Stimulated activated CD8-positive, alpha-beta memory T cell treated with anti-CD3 and anti-CD28 coated beads, Interleukin-12 subunit alpha, Interleukin-12 subunit beta, amount 100 ng/mL, for 1 hour (primary cell): ENCODE results near the gene STT3B.
"Not testable (repeated sequence)": the region's sequence is repeated elsewhere in the genome, so short reads cannot be mapped to it uniquely, and the experiment has no call there.

Experiments used
- DNase-seq: peaks from one replicate; pipeline ENCODE4 v3.0.0-alpha.2; 2020; ENCODE audit warnings: low read depth

The STT3B gene

DNA sequence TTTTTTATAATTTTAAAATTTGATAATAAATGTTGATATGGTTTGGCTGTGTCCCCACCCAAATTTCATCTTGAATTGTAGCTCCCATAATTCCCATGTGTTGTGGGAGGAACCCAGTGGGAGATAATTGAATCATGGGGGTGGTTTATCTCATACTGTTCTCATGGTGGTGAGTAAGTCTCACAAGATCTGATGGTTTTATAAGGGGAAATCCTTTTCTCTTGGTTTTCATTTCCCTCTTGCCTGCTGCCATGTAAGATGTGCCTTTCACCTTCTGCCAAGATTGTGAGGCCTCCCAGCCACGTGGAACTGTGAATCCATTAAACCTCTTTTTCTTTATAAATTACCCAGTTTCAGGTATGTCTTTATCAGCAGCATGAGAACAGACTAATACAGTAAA lies 72.6 kb downstream of the STT3B start:
- not testable (repeated sequence) for DNase-seq

DNA sequence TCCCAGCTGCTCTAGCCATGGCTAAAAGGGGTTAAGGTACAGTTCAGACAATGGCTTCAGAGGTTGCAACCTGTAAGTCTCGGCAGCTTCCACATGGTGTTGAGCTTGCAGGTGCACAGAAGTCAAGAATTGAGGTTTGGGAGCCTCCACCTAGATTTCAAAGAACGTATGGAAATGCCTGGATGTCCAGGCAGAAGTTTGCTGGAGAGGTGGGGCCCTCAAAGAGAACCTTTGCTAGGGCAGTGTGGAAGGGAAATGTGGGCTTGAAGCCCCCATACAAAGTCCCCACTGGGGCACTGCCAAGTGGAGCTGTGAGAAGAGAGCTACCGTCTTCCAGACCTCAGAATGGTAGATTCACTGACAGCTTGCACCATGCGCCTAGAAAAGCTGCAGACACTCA lies 73.7 kb downstream of the STT3B start:
- no peak for DNase-seq

DNA sequence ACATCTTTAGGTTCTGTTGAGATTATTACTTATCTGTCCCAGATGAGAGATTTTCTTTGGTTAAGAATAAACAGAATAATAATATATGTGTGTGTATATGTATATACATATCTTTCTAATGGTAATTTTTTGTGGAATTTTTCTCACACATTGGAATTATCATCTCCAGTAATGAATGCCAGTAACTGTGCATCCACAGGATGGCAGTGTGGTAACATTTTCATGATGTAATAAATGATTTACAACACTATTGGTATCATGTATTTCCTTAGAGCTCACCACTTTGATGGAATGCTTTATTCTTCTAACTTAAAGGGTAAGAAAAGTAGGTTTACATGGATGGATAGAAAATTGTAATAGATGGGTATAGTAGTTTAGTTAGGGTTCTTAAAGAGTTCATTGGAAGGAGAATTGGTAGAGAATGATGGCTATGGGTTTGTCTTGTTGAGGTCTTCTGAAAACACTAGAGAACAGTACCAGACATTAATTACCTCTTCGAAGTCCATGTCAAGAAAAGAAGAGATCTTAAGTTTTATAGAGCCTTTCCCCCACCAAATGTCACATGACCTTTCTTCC lies 78.1 kb downstream of the STT3B start:
- DNase-seq, result no peak

DNA sequence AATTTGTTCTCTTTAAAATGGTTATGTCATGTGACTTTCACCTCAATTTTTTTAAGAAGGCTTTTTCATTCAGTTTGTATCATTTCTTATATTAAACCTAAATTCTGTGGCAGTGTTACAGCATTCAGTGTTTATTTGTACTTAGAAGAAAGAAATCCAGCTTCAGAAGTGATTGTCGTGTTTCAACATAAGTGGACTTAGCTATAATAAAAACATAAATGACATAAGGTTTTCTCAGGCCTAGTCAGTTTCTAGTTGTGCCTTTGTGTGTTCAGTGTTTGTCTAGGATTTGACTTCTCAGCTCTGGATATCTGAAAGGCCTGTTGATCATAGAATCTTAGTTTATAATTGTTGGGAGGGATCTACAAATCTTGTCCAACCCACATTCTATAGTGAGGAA lies 80.5 kb downstream of the STT3B start:
- DNase-seq, result no peak

DNA sequence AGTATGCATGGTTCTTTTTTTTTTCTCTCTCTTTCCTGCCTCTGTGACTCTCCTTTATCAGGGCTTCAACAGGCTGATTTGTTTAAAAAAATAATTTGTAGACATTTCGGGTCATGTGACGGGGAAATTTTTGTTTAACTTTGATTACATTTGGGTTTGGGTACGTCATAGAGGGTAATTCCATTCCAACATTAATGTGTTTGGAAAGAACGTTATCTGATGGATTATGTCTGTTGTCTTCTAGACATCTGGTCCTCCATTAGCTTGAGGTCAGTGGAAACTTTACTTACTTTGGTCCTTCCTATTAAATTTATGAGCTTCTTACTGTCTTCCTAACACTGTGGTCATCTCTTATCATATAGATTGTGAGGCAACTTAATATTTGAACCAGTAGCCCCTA lies 80.9 kb downstream of the STT3B start:
- DNase-seq, result no peak

DNA sequence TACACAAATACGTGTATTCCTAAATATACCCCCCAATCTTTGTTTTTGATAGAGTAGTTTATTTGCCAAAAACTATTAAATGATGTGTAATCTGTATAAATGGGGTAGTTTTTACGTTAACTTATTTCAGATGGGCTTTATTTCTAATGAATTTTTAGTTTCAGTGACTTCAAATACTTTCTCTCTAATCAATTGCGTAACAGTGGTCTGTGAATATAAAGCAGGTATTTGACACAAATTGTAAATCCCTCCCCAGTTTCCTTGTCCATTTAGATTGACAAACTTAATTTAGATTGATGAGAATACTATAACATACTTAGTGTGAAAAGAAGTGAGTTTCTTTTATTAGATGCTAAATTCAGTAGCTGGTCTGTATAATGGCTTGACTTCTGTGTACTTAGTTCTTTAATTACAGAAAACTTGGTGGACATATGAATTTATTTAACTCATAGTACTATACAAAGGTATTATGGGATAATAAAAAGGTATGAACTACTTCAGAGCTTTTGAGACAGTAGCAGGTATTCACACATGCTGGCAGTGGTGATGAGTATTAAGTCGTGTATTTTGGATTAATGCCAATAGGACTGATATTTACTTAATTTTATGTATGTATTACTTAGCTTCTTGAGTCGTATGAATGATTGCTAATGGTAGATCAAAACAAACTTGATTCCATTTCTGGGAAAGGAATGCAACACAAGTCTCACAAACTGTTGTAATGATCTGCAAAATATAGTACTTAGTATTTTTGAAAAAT lies 81.6 kb downstream of the STT3B start:
- DNase-seq, result no peak

DNA sequence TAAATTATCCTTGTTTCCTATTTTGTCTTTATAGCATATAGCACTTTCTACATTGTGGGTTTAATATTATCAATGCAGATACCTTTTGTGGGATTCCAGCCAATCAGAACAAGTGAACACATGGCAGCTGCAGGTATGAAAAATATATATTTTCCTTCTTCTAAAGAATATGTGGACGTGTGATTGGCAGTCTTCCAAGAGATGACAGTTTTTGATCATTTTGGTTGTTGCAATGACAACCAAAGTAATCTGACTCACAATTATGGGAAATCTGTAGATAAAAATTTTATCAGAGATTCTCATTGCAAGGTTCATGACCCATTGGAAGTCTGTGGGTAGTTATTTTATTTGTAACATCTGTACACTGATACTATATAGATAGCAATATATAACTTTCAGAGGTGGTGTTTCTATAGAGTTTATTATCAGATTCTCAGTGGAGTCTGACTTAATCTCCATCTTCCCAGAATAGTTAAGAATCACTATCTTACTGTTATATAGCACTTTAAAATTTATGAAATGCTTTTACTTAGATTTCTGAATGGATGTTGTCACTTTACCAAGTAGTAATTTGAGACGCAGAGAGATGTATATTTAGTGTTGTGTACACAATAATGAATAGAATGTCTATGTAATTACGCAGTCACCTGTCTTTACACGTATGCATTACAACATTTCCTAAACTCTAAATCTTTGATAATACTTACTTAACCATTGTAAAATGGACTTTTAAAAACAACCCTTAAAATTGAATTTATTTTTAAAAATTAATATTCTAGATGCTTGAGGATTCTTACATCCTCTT lies 82.5 kb downstream of the STT3B start:
- DNase-seq, result no peak

DNA sequence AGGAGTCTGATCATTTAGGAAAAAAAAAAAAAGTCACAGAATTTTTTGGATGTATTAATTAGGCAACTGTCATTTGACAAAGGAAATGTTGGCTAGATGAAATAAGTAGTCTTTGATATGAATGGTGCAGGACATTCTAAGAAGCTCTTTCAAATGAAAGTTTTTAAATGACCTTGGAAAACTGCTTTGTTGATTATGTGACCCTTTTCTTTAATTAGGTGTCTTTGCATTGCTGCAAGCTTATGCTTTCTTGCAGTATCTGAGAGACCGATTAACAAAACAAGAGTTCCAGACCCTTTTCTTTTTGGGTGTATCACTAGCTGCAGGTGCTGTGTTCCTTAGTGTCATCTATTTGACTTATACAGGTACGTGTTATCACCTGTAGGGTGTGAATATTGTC lies 84.0 kb downstream of the STT3B start:
- DNase-seq, result no peak

DNA sequence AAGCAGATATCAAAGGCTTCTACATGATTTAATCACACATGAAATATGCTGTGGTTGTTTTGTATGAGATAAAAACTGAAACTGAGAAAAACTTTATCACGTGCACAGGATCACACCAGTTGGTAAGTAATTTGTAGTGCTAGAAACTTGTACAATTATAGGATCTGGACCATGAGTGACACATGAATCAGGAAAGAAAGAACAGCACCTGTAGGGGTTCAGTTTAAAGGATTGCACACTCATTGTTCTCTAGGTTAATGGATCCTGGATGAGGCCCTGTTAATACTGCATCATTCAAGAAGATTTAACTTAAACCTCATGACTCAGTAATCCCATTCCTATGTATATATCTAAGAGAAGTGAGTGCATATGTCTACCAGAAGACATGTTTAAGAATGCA lies 87.9 kb downstream of the STT3B start:
- no peak for DNase-seq

DNA sequence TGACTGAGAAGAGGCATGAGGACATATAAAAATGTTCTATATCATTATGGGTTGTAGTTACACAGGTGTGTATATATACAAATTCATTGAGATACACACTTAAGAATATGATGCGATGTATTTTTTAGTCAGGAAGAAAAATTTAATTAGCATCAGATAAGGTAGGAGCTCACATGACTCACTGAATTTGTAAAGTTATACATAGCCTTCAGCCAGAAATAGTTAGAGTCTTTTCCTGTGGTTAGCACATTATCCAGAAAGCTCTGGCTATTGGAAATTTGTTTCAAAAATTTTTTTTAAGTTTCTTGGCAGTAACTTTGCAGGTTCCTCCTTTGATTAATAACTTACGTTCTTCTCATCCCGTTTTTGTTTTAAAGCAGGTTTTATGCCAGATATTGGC lies 88.6 kb downstream of the STT3B start:
- DNase-seq, result no peak

DNA sequence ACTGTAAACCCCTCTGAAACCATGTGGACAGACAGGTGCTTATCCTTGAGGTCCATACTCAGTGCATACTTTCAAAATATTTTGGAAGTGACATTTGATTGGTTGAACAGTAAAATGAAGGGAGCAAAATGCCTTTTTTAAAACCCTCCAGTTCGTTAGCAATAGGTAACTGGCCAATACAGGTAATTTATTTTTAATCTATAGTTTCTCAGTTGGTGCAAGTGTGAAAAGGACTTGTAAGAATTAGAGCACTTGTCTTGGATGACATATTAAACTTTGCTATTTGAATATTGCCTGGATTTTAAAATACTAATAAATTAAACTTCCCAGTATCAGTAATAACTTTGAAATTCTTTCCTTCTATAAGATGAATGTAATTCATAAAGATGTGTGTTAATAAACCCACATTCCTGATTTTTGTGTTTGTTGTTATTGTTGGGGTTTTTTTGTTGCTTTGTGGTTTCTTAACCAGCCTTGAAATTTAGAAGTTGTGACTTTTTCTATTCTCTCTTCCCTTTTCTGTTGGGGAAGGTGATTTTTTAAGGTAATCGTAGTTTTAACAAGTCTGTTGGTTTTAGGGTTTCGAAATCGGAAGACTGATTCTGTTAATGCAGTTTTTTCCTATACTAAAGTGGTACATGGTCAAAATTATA lies 90.0 kb downstream of the STT3B start:
- no peak for DNase-seq

DNA sequence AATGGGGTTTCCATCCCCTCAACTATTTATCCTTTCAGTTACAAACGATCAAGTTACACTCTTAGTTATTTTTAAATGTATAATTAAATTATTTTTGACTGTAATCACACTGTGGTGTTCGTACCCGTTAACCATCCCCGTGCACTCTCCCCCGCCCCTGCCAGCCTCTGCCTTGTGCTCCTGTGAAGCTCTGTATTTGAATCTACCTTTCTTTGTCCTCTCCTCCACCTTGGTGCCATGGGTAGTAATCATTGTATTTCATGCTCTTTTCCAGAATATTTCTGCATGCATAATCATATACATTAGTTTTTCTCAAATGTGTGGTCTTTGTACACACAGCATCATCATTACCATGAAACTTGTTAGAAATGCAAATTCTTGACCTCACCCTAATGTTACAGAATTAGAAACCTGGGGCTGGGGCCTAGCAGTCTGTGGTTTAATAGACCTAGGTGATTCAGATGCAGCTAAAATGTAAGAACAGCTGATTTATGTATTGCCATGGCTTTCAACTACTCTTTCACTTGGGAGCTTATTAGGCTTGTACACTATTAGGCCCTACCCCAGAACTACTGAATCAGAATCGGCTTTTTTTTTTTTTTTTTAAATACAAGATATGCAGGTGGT lies 91.5 kb downstream of the STT3B start:
- DNase-seq, result no peak

DNA sequence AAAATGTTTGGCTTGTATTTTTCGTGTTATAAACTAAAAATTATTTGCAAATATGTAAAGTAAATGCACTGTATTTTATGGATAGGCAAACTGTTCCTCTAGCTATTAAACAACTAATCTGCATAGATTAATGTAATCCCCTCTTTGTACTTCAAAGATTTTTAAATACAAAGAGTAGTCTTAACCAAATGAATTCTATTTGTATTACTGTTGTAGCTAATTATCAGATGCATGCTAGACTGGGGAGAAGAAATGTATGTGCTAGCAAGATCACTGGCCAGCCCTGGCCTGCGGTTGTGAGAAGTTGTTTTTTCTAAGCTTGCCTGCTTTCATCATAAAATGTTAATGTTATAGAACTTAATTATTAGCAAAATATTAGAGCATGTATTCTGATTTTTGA lies 92.6 kb downstream of the STT3B start:
- no peak for DNase-seq

DNA sequence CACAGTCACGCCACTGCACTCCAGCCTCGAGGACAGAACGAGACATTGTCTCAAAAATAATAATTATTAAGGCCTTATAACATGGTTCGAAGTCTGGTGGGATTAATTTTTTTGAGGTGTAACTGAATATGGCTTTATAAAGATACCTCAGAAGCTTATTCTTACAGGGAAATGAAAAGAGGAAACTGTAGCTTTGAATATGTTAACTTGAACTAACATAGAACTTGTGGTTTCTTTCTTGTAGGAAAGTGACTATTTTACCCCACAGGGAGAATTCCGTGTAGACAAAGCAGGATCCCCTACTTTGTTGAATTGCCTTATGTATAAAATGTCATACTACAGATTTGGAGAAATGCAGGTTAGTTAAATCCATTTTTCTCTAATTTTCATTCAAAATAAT lies 96.3 kb downstream of the STT3B start:
- no peak for DNase-seq

DNA sequence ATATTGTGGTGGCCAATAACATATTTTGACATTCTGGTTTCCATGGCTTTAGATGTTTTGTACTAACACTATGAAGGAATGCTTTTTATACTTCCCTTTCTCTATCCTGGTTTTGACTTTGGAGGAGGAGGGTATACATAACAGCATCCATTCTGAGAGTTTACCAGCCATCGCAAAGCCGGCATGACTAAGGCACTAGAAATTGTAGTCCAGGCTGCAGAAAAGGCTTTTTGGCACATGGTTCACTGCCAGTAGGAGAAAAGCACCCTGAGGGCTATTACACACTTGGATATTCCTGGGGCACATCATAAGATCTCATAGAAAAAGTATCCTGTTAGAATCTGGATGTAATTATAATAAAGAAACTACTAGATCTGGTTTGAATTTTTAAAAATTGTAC lies 101.8 kb downstream of the STT3B start:
- DNase-seq, result no peak

DNA sequence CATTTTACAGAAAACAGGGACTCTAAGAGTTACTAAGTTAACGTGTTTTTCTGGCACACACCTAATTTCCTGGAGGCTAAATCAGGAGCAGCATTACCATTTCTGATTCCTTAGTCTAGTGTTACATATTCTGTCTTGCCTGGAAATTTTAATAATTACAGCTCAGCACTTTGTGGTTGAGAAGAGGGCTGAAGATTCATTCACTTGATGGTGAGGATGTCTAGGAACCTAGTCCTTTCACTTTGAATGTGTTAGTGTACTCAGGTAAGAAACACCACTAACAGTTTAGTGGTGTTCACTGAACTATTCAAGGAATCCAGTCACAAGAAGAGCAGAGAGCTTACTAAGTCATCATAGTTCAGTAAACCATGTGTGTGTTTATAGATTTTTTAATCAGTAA lies 102.8 kb downstream of the STT3B start:
- DNase-seq, result no peak

DNA sequence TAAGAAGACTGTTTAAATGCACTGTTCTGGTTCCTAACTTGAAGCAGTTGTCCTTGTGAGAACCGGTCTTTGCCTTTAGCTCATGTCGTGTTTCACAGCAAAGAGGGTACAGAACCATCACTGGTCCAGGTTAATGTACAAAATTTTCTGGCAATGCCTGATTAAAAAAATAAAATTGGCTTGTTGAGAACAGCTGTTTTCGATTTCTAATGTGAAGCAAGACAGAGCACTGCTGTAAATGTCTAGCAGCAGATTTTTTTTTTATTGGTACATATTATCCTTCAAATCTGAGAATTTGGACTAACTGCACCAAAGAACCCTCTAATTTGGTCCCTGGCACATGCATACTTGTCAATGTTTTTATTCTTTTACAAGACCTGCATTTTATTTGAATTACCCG lies 103.3 kb downstream of the STT3B start:
- DNase-seq, result no peak

DNA sequence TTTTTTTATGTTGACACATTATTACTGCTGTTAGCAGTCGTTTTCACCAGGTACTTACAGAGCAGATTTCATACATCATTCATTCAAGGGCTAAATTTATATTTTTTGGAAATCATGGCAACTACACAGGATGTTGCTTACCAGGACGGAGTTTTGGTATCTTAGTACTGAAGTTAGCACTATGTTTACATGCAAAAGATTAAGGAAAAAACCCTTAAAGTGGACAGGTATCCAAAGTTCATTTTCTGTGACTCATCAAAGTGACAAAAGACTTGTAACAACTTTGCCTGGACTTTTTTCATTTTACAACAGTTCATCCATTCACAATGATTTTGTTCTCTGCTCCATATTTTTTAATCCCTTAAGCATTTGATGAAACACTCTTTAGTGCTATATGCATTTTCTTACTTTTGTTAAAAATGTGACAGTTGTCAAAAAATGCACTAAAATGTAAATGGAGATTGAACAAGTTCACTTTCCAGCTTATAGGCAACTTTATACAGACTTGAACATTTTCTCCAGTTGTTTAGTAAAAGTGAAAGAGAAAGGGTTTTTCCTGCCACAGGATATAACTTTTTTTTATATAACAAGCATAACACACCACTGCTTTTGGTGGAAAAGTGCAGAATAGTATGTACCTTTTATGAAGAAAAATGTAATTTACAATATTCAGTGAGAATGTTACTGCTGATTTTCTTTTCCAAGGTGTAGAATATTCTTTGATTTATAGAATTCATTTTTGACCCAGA lies 104.1 kb downstream of the STT3B start:
- DNase-seq, result no peak

DNA sequence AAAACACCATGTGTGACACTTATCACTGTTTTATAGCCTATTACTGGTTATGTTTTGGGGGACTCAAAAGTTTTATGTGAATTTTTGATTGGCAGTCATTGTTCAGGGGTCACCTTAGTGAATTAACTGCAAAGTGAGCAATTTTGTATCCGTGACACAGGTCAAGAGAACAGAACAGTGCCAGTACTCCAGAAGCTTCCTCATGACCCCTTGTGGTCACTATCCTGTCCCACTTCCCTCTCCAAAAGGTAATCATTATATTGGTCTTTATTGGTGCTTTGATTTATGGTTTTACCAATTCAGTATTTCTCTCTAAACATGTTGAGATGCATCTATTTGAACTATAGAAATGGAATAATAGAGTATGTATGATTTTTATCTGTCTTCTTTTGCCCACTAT lies 107.1 kb downstream of the STT3B start:
- no peak for DNase-seq

DNA sequence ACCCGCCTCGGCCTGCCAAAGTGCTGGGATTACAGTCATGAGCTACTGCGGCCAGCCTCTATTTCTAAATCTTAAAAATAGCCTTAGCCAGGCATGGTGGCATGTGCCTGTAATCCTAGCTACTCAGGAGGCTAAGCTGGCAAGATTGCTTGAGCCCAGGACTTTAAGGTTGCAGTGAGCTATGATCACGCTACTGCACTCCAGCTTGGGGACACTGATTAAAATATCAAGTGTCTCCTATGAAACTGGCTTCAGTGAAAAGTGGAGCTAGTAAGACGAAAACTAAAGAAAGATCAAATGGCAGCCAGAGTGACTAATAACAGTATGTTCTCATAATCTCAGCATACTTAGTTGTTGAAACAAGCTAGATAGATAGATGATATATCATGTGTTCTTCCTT lies 112.5 kb downstream of the STT3B start:
- DNase-seq, result no peak

DNA sequence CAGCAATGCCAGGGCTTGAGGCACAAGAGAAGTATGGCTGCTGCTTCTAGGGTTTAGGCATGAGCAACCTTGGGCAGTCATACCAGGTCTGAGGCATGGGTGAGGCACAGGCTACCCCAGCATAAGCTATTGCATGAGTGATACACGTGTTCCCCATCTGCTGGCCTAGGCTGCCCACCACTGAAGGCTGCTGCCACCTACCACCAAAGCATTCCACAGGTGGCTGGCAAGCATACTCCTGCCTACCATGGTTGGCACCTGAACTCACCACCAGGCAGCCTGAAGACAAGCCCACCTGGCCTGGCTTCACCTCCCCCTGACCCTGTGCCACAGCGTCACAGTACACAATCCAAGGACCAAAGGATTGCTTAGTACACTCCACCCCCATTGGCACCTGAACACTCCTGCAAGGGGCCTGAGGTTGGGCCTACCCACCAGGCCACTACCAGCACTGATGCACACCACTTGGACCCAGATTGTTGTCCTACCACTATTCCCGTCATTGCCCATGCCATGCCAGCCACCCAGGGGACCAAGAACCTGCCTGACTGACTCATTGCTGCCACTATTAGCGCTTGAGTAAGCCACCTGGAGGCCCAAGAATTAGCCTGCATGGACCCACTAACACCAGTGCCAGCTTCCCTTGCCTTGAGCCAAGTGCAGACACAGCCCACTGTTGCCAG lies 115.7 kb downstream of the STT3B start:
- DNase-seq, result no peak
